GM12878 (cell line): ENCODE measurements around the gene COMT.

Experiments
- POLR2AphosphoS5 ChIP-seq: IDR thresholded peaks from 2 replicates; pipeline ENCODE4 v1.6.1; 2011; ENCODE audit warnings: mild to moderate bottlenecking, low read length, inconsistent platforms
- SP1 ChIP-seq: IDR thresholded peaks from one replicate; pipeline ENCODE4 v1.6.1; 2011; ENCODE audit warnings: low read depth, low read length
- ZZZ3 ChIP-seq: IDR thresholded peaks from 2 replicates; pipeline ENCODE4 v1.6.1; 2011; ENCODE audit warnings: low read depth; ENCODE audit not compliant: control insufficient read depth, insufficient read length
- TF ChIP-seq, protein P1 (sequence below): fragments of 450-650 bp; IDR thresholded peaks from 2 replicates; pipeline ENCODE4 v1.6.1; 2017; ENCODE audit warnings: mild to moderate bottlenecking, moderate library complexity
- TF ChIP-seq, protein P2 (sequence below), 3 experiments: IDR thresholded peaks in 2 of 3; conservative IDR thresholded peaks in 1 of 3; 2 replicates each; pipeline ENCODE4 v1.5.1; 2011; ENCODE audit warnings: low read depth in 3 of 3, low read length in 3 of 3, mild to moderate bottlenecking in 3 of 3, control low read depth in 2 of 3, moderate library complexity in 2 of 3, inconsistent platforms in 1 of 3, mixed read lengths in 1 of 3; ENCODE audit not compliant: control insufficient read depth in 2 of 3, insufficient read depth in 1 of 3; ENCODE audit errors: extremely low read depth in 1 of 3
- TF ChIP-seq, protein P3 (sequence below): fragments of 150-350 bp; IDR thresholded peaks from 2 replicates; pipeline ENCODE4 v1.6.1; 2016; ENCODE audit warnings: low read depth, low read length

DNA sequence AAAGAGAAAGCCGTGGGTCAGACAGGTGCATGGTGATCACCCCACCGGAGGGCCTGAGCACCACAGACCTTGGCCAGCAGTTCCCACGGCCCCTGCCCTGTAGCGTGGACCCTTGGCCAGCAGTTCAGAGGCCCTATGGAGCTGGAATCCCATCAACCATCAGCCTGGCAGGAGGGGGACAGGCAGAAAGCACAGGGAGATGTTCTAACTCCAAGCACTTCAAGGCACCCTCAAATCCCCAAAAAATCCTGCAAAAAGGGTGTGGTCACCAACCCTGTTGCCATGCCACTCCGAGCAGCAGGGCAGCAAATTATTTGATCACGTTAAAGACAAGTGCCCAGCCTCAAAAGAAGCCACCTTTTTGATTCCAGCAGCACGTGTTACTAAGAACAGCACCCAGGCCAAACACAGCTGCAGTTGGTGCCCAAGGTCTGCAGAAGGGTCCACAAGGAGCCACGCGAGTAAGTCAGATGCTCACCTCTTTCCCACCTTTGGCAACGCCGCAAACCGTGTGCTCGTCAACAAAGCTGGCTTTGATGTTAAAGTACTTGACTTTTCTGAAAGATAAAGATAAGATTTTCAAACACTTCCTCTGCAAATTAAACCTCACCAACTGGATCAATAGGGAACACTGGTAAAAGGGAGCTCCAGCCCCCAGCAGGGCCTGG lies 26.2 kb upstream of the COMT start:
- TF ChIP-seq, protein P1, sequence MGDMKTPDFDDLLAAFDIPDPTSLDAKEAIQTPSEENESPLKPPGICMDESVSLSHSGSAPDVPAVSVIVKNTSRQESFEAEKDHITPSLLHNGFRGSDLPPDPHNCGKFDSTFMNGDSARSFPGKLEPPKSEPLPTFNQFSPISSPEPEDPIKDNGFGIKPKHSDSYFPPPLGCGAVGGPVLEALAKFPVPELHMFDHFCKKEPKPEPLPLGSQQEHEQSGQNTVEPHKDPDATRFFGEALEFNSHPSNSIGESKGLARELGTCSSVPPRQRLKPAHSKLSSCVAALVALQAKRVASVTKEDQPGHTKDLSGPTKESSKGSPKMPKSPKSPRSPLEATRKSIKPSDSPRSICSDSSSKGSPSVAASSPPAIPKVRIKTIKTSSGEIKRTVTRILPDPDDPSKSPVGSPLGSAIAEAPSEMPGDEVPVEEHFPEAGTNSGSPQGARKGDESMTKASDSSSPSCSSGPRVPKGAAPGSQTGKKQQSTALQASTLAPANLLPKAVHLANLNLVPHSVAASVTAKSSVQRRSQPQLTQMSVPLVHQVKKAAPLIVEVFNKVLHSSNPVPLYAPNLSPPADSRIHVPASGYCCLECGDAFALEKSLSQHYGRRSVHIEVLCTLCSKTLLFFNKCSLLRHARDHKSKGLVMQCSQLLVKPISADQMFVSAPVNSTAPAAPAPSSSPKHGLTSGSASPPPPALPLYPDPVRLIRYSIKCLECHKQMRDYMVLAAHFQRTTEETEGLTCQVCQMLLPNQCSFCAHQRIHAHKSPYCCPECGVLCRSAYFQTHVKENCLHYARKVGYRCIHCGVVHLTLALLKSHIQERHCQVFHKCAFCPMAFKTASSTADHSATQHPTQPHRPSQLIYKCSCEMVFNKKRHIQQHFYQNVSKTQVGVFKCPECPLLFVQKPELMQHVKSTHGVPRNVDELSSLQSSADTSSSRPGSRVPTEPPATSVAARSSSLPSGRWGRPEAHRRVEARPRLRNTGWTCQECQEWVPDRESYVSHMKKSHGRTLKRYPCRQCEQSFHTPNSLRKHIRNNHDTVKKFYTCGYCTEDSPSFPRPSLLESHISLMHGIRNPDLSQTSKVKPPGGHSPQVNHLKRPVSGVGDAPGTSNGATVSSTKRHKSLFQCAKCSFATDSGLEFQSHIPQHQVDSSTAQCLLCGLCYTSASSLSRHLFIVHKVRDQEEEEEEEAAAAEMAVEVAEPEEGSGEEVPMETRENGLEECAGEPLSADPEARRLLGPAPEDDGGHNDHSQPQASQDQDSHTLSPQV: no peak
- TF ChIP-seq, protein P2, sequence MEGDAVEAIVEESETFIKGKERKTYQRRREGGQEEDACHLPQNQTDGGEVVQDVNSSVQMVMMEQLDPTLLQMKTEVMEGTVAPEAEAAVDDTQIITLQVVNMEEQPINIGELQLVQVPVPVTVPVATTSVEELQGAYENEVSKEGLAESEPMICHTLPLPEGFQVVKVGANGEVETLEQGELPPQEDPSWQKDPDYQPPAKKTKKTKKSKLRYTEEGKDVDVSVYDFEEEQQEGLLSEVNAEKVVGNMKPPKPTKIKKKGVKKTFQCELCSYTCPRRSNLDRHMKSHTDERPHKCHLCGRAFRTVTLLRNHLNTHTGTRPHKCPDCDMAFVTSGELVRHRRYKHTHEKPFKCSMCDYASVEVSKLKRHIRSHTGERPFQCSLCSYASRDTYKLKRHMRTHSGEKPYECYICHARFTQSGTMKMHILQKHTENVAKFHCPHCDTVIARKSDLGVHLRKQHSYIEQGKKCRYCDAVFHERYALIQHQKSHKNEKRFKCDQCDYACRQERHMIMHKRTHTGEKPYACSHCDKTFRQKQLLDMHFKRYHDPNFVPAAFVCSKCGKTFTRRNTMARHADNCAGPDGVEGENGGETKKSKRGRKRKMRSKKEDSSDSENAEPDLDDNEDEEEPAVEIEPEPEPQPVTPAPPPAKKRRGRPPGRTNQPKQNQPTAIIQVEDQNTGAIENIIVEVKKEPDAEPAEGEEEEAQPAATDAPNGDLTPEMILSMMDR (IDR thresholded peaks at IDR 0.05 in 2 of 3, conservative IDR thresholded peaks at IDR 0.05 in 1 of 3; ENCODE audit: control insufficient read depth in 2 of 3, extremely low read depth in 1 of 3, insufficient read depth in 1 of 3, low read depth in 3 of 3, low read length in 3 of 3): no peak
- TF ChIP-seq, protein P3, sequence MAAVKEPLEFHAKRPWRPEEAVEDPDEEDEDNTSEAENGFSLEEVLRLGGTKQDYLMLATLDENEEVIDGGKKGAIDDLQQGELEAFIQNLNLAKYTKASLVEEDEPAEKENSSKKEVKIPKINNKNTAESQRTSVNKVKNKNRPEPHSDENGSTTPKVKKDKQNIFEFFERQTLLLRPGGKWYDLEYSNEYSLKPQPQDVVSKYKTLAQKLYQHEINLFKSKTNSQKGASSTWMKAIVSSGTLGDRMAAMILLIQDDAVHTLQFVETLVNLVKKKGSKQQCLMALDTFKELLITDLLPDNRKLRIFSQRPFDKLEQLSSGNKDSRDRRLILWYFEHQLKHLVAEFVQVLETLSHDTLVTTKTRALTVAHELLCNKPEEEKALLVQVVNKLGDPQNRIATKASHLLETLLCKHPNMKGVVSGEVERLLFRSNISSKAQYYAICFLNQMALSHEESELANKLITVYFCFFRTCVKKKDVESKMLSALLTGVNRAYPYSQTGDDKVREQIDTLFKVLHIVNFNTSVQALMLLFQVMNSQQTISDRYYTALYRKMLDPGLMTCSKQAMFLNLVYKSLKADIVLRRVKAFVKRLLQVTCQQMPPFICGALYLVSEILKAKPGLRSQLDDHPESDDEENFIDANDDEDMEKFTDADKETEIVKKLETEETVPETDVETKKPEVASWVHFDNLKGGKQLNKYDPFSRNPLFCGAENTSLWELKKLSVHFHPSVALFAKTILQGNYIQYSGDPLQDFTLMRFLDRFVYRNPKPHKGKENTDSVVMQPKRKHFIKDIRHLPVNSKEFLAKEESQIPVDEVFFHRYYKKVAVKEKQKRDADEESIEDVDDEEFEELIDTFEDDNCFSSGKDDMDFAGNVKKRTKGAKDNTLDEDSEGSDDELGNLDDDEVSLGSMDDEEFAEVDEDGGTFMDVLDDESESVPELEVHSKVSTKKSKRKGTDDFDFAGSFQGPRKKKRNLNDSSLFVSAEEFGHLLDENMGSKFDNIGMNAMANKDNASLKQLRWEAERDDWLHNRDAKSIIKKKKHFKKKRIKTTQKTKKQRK: no peak
- TF ChIP-seq POLR2AphosphoS5: no peak
- no peak for TF ChIP-seq ZZZ3
- TF ChIP-seq SP1: no peak
